RWPE1 (cell line): ENCODE results near the gene COMT.

Experiments used
- CTCF ChIA-PET: fragments of 350-600 bp; sonication (Branson Sonifier 250); formaldehyde crosslinking; extraction: SDS; loops from one replicate; lab custom pipeline; 2021; lab: Yijun Ruan, JAX
- POLR2A ChIA-PET: fragments of 400-600 bp; formaldehyde crosslinking; extraction: SDS; loops from one replicate; lab custom pipeline; 2020; ENCODE audit warnings: antibody characterized with exemption; ENCODE audit not compliant: low non-redundant PET; lab: Yijun Ruan, JAX
- DNase-seq: peaks from one replicate; pipeline ENCODE4 v3.0.0; 2012; ENCODE audit warnings: low spot score
- H3K27ac ChIP-seq: fragments of 450-650 bp; 2 replicates; pipeline ENCODE4 v1.5.1; 2017
- CTCF ChIP-seq: fragments of 450-650 bp; conservative IDR thresholded peaks from 2 replicates; pipeline ENCODE4 v1.5.1; 2017; ENCODE audit warnings: low read depth, mild to moderate bottlenecking

The COMT gene

GRCh38 chr22:19942157-19943081 is 847 bp downstream of the COMT start:
- TF ChIP-seq CTCF, result no peak
- ChIA-PET CTCF (no interaction called here), POLR2A (no interaction called here)
- H3K27ac ChIP-seq, result peak overlapping the region; percentile 98
- no peak for DNase-seq

- peak; percentile 47 for DNase-seq
- peak overlapping the region; percentile 98 for H3K27ac ChIP-seq
- POLR2A ChIA-PET, result no interaction called here
- CTCF ChIA-PET, result interaction anchor here (0.7 kb wide), 1 partner anchor 20 kb away, joined by 4 read pairs; no protein-coding TSS in a partner anchor
- TF ChIP-seq CTCF, result no peak
Measured at GRCh38 chr22:19943082-19944026, 1.8 kb downstream of the COMT start.

- peak overlapping the region; percentile 76 for H3K27ac ChIP-seq
- no peak for DNase-seq
- POLR2A ChIA-PET, result interaction anchor here (0.6 kb wide), 1 partner anchor 440 kb away, joined by 4 read pairs; no protein-coding TSS in a partner anchor
- CTCF ChIA-PET, result interaction anchor here (0.7 to 0.9 kb wide), 3 partner anchors 34 to 492 kb away, joined by 3 to 6 read pairs (median 3); no protein-coding TSS in a partner anchor
- peak; percentile 25; the same call in 1 of the 2 replicates for TF ChIP-seq CTCF
Measured at GRCh38 chr22:19948057-19948760, 6.6 kb downstream of the COMT start.

- no peak for TF ChIP-seq CTCF
- ChIA-PET POLR2A (no interaction called here), CTCF (interaction anchor here (0.5 kb wide), 1 partner anchor 52 kb away, joined by 4 read pairs; no protein-coding TSS in a partner anchor)
- H3K27ac ChIP-seq, result peak overlapping the region; percentile 30
- DNase-seq, result no peak
Measured at GRCh38 chr22:19951346-19951745, 9.8 kb downstream of the COMT start.

GRCh38 chr22:19955241-19956128 is 13.9 kb downstream of the COMT start:
- ChIA-PET CTCF (interaction anchor here (0.6 to 2.9 kb wide), 2 partner anchors 174 to 225 kb away, joined by 3 to 9 read pairs; no protein-coding TSS in a partner anchor), POLR2A (no interaction called here)

More at GRCh38 chr22:19955241-19956128, 13.9 kb downstream of the COMT start:
- no peak for TF ChIP-seq CTCF
- peak overlapping the region; percentile 75 for H3K27ac ChIP-seq
- no peak for DNase-seq
